ENCODE measurements around the gene P2RX6. TPM values are rescaled to one million over a fixed set of nuclear protein-coding genes. Genes with fewer than 3 reads are reported as not detected.

Gene P2RX6
- total and polyA plus RNA-seq, 7 donors, result 11.3 to 47.7 (median 32.8) TPM

DNA sequence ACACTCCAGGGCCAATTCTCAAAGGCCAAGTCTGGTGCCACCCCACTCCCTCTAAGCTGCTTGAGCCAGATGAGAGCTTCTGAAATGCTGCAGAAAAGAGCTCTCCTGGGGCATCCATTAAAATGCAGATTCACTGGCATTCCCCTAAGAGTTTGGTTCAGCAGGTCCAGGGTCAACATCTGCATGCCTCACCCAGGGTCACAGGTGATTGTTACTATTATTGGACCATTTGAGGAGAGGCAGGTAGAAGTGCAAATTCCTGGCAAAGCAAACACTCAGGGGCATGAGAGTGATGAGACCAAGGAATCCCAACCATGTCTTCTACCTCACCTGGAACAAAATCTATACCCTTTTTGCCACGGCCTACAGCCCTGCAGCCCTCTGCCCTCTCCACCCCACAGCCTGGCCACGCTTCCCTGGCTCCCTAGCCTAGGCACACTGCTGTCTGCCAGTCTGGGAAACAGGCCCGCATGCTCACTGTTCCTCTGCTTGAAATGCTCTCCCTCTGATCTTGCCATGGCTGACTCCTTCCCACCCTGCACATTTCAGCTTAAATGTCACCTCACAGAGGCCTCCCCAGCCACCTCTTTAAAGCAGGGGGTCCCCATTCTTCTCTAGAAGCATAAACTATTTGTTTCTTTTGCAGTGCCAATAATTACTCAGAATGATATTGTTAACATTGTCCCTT is 4.4 kb upstream of the P2RX6 start:
- Histone ChIP-seq H3K4me1 (peaks cover 12% of the 10 kb centered on the region), H3K27me3 (ENCODE audit: insufficient read depth in 3 of 3, low read length in 2 of 3) (no peaks in the 10 kb centered on the region), H3K4me3 (no peak overlapping the region), H3K27ac (no peak overlapping the region), H3K9me3 (no peaks in the 10 kb centered on the region), H3K36me3 (ENCODE audit: insufficient read depth in 1 of 2, low read depth in 1 of 2) (no peaks in the 10 kb centered on the region)
- TF ChIP-seq, protein P1, sequence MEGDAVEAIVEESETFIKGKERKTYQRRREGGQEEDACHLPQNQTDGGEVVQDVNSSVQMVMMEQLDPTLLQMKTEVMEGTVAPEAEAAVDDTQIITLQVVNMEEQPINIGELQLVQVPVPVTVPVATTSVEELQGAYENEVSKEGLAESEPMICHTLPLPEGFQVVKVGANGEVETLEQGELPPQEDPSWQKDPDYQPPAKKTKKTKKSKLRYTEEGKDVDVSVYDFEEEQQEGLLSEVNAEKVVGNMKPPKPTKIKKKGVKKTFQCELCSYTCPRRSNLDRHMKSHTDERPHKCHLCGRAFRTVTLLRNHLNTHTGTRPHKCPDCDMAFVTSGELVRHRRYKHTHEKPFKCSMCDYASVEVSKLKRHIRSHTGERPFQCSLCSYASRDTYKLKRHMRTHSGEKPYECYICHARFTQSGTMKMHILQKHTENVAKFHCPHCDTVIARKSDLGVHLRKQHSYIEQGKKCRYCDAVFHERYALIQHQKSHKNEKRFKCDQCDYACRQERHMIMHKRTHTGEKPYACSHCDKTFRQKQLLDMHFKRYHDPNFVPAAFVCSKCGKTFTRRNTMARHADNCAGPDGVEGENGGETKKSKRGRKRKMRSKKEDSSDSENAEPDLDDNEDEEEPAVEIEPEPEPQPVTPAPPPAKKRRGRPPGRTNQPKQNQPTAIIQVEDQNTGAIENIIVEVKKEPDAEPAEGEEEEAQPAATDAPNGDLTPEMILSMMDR (IDR thresholded peaks at IDR 0.05), result no peak
- no peak for ATAC-seq
- WGBS, 3 donors, result 88 to 96% (median 96%) methylated on average over 3 of the region's 3 CpGs
- no peak for DNase-seq
- intact Hi-C loops (cut with DNase I), result loop anchor here in 1 of 2 donors (5.0 kb wide), 1 partner anchor 42 kb away; no protein-coding TSS in a partner anchor

DNA sequence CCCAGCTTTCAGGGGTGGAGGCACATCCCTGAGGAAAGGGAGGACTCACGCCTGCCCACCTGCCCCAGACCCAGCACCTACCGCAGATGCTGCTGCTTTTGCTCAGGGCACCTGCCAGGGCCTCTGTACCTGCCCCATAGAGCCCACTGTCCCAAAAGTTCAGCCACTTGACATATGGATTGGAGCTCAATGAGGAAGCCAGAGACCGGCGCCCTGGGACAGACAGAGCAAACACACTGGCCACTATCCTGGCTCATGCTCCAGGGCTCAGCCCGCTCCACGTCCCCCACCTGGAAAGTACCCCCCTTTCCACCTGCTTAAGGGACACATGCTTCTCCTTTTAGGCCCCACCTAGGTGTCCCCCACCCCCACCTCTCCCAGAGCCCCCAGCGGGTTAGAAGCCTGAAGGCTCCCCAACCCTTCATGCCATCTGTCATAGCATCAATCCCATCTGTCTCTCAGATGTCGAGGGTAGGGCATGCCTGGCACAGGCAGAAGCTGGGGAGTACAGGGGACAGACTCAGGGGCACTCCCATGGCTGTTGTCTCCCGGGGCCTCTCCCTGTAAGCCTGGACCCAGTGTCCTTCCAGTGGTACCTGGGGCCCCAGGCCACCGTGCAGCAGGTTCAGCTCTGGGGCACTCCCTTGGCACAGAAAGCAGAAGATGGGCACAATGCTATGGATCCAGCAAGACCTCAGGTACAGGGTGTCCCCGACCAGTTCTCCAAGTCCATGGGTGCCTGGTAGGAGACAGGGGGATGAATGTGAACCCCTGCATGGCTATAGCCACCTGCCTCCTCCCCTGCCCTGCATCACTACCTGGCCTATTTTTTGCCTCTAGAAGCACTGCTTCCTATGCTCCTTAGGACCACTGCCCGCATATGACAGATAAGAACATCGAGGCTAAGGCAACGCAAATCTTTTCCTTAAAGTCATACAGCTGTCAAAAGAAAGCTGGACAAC is 2.2 kb upstream of the P2RX6 start:
- intact Hi-C loops (cut with DNase I), result loop anchor here in 1 of 2 donors (5.0 kb wide), 1 partner anchor 40 kb away; no protein-coding TSS in a partner anchor
- peaks cover 12% of the 10 kb centered on the region for H3K4me1 ChIP-seq
- no peak for DNase-seq
- no peak overlapping the region for H3K4me3 ChIP-seq
- no peaks in the 10 kb centered on the region for H3K9me3 ChIP-seq
- WGBS, 3 donors, result 69 to 75% (median 71%) methylated on average over 14 of the region's 14 CpGs
- no peak overlapping the region for H3K27ac ChIP-seq
- H3K36me3 ChIP-seq (ENCODE audit: insufficient read depth in 1 of 2, low read depth in 1 of 2), result peaks cover 0 to 9% of the 10 kb centered on the region in 2 donors
- TF ChIP-seq, protein P1 (IDR thresholded peaks at IDR 0.05), result no peak
- ATAC-seq, result no peak
- no peaks in the 10 kb centered on the region for H3K27me3 ChIP-seq (ENCODE audit: insufficient read depth in 3 of 3, low read length in 2 of 3)

DNA sequence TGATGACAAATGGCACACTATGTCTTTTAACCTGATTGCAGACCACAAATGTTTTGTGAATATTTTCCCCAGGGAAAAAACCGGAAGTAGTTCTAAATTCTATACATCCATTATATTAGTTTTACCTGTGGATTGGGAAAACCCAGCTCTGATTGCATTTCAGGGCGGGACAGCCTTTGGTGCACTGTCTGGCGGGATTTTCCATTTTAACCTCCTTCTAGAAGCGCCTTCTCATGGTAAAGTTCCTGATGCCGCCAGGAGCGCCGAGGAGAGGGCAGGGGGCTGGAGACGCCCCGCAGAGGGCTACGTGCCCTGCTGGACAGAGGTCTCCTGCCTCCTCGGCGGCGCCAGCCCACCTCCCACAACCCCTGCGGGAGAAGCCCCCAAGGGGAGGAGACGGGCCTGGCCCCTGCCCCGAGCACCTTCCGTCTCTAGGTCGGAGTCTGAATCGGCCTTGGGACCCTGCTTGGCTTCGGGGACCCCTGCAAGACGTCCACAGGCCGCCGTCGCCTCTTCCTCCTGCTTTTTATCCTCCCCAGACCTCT is 1.2 kb upstream of the P2RX6 start:
- intact Hi-C loops (cut with DNase I), result loop anchor here (2.0 to 5.0 kb wide), 2 partner anchors 31 to 39 kb away; partner anchors contain the start of gene LRRC74B (in 1 of the 2)
- WGBS, 3 donors, result 19 to 20% (median 19%) methylated on average over 24 of the region's 24 CpGs
- peak in 1 of 4 donors; percentile 0 for ATAC-seq

DNA sequence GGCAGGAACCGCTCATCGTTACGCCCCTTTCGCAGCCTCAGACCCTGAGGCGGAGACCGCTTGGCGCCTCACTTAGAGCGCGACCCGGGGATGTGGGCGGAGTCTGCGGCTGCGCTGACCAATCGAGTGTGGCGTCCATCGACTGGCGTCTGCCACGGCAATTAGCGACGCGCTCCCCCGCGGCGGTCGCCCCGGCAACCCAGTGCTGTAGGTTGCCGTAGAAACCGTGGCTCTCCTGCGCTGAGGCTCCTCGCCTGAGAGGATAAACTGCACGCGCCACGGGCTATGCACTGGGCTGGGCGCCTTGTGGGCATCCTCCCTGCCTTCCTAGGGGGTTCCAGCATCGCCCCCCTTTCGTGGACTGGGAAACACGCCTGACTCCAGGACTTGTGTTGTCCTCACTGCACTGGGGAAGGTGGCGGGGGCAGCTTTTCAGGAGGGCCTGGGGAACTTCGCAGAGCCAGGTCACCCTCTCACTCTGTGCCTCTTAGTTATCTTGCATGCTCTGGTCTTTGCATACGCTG is 701 bp upstream of the P2RX6 start:
- no peaks in the 10 kb centered on the region for H3K27me3 ChIP-seq (ENCODE audit: insufficient read depth in 3 of 3, low read length in 2 of 3)
- 0 to 1% (median 1%) methylated on average over 40 of the region's 40 CpGs for WGBS, 3 donors
- intact Hi-C loops (cut with DNase I), result loop anchor here (2.0 to 5.0 kb wide), 2 partner anchors 31 to 38 kb away; partner anchors contain the start of gene LRRC74B (in 1 of the 2)
- TF ChIP-seq, protein P1 (IDR thresholded peaks at IDR 0.05), result no peak
- peaks cover 0 to 21% of the 10 kb centered on the region in 2 donors for H3K36me3 ChIP-seq (ENCODE audit: insufficient read depth in 1 of 2, low read depth in 1 of 2)
- peak overlapping the region; percentile 85 for H3K27ac ChIP-seq
- ATAC-seq (peak; percentile 71 to 89 (median 80)), DNase-seq (peak; percentile 90 to 93)
- no peaks in the 10 kb centered on the region for H3K9me3 ChIP-seq
- peak overlapping the region; percentile 75 for H3K4me3 ChIP-seq
- peaks cover 12% of the 10 kb centered on the region for H3K4me1 ChIP-seq

More for the DNA sequence above, 1.2 kb upstream of the P2RX6 start:
- TF ChIP-seq, protein P1 (IDR thresholded peaks at IDR 0.05), result no peak
- Histone ChIP-seq H3K9me3 (no peaks in the 10 kb centered on the region), H3K27me3 (ENCODE audit: insufficient read depth in 3 of 3, low read length in 2 of 3) (no peaks in the 10 kb centered on the region), H3K36me3 (ENCODE audit: insufficient read depth in 1 of 2, low read depth in 1 of 2) (peaks cover 0 to 15% of the 10 kb centered on the region in 2 donors), H3K4me3 (peak overlapping the region; percentile 75), H3K27ac (peak overlapping the region; percentile 85), H3K4me1 (peaks cover 12% of the 10 kb centered on the region)
- DNase-seq, result no peak
